Tongue (tissue), 3 donors: Measurements from ENCODE around the gene C10orf67. TPM values are rescaled to one million over a fixed set of nuclear protein-coding genes. Genes with fewer than 3 reads are reported as not detected.
A peak's percentile ranks its signal among the peaks of the same experiment; 100 is the strongest.

Experiments used
- DNase-seq: peaks from one replicate; pipeline ENCODE4 v3.0.0-alpha.2; 2015
- small RNA-seq: library from RNA; depleted of rRNA; stranded (forward); fragments of <200 nt; gene quantifications from one replicate; pipeline ENCODE3, GENCODE V24; 2014; ENCODE audit warnings: low replicate concordance
- total RNA-seq: library from RNA; depleted of rRNA; stranded (reverse); fragments of >200 nt; gene quantifications from one replicate; pipeline ENCODE4 v1.2.3, GENCODE V29; 2014

The C10orf67 gene
- total RNA-seq, 1 donor from 2014 or later = 0.82 TPM

DNA sequence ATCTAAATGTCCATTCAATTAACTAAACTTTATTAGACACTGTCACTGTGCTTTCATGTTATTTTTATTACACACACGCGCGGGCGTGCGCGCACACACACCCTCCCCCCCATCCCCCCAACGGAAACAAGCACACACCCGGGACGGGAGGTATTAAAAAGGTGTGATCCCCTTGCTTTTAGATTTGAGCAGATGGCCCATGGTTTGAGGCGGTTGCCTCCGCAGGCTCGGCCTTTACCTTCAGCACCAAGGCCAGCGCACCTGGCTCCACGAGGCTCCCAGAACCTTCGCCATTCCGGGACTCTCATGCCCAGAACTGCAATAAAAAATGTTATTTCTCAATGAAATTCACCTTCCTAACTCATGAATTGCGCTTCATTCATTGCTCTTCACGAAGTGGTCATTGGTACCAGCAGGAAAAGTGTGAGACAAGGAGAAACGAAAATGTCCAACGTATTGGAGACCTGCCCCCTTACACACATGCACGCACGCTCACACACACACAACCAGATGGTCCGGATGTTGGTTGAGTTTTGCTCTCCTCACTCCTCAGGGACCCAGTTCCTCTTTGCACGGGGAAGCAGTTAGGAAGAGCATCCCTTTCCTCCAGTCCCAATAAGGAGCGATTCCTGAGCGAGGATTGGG, 173.2 kb downstream of the C10orf67 start:
- DNase-seq = peak; percentile 76

DNA sequence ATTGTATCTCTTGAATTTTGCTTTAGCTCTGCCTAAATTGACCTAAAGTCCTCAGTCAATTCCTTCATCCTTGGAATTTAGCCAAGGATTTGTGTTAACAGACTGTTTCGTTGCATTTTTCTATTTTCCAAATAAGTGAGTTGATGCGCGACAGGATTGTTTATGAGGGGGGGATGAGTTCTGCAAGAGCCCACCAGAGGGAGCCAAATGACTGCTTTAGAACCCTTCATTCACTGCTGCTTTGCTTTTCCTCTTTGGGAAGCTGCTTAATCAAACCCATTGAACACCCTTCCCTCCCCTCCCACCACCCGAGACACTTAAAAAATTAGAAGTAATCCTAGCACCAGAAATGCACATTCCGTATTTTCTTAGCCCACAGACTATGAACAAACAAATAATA, 186.2 kb downstream of the C10orf67 start:
- DNase-seq = peak; percentile 83

DNA sequence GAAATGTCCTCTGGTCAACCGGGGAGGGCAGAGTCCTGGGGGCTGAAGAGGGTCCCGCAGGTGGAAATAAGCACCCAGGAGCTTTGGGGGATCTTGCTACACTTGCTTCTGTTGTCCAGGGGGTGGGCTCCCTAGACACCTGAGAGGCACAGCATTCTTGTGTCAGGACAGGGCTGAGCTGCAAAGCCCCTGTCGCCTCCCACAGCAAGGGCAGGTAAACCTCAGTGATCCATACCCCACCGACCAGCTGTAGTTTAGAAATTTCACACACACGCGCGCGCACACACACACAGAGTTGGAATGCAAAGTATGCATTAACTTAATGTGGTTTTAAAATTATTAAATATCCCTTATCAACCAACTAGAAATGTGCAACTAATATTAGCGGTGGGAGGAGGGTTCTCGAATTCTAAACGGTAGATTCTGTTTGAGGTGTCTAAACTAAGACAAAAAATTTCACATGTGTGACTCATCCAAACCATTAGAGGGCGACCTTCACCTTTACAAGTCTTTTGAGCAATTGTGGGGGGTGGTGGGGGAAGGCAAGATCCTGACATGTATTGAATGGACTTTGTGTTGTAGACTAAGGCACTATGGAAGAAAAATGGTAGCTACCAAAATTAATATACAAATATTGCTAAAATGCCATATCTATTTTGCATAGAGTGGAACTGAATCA, 186.8 kb downstream of the C10orf67 start:
- DNase-seq = peak; percentile 38

DNA sequence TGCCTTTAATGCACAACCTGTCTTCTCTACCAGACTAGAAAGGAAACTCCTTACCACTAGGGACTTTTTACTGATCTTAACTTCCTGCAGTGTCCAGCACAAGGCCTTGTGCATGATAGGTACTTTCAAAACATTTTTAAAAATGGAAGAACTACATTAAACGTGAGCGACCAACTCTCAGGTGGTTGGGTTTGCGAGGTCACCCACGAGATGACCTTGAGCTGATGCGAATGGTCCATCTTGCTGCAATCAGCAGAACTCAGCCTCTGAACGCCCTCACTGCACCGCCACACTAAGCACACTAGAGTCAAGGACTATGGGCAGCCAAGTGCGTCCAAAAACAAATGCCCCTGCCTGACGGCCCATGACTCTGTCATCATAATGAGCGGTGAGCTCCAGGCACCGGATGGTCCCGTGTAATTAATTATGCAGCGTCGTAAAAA, 187.3 kb downstream of the C10orf67 start:
- no peak for DNase-seq

DNA sequence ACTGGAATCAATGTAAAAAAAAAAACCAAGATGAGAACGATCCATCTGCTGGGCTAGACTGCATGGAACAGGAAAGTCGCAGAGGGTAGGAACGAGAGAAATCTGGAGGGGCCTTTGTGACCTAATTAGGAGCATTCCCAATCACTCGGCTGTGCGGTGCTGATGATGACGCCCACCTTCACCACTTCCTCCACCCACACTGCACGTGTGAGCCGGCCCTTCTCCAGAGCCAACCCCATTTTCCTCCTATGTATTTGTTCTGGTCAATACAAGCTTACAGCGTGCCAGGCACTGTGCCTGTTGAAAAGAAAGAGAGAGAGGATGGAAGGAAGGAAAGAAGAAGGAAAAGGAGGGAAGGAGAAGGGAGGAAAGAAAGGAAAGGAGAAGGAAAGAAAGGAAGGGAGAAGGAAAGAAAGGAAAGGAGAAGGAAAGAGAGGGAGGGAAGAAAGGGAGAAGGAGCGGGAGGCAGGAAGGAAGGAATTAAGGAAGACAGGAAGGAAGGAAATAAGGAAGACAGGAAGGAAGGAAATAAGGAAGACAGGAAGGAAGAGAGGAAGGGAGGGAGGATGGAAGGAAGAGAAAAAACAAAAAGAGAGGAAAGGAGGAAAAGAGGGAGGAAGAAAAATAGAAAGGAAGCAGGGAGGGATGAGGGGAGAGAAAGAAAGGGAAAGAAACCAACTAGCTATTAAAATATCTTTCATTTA, 188.0 kb downstream of the C10orf67 start:
- no peak for DNase-seq

DNA sequence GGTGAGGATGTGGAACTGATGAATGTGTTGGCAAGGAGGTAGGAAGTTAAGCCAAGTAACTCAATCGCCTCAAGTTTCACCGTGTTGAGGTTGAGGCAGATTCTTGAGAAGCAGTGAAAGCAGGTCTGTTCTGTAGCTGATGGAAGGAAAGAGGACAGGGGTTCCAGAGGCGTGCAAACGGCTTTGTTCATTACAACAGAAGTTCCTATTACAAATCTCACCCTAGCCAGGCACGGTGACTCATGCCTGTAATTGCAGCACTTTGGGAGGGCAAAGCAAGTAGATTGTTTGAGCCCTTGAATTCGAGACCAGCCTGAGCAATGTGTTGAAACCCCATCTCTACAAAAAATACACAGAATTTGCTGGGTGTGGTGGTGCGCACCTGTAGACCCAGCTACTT, 189.4 kb downstream of the C10orf67 start:
- DNase-seq = no peak

Small RNA genes within 50 kb of the gene (small RNA-seq; reads per million reads assigned to genes)
- gene MIR1254-2 = not detected
- gene RF00561 = not detected

Other genes with a start within 250 kb of the C10orf67 start
- gene MSRB2, start 249.2 kb downstream of the C10orf67 start, total RNA-seq = 20.4 TPM
- gene PTF1A, start 152.5 kb downstream of the C10orf67 start, total RNA-seq = not detected
- gene OTUD1, start 94.3 kb upstream of the C10orf67 start, total RNA-seq = 24.1 TPM